Activated naive CD4-positive, alpha-beta T cell treated with Interleukin-2 at 50 U/mL for 16 hours (primary cell): Measurements from ENCODE around the gene KCNMA1.

Experiments used
- DNase-seq: peaks from one replicate; pipeline ENCODE4 v3.0.0-alpha.2; 2020

KCNMA1 gene

DNA sequence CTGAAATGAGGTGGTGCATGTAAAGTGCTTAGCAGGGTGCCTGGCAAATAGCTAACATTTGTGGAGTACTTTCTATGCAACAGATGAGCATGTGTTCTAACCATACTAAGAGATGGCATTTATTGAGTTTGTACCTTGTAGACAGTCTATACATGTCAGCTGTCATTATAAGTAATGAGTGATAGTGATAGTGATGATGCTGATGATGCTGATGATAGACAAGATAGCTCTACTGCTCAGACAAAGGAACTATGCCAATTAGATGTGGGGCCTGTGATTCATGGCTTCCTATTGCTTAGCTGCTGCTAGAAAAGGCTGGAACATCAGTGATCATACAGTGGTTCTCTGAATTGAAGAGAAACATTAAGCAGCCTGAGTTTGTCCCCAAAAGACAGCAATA, 585.8 kb downstream of the KCNMA1 start:
- no peak for DNase-seq

DNA sequence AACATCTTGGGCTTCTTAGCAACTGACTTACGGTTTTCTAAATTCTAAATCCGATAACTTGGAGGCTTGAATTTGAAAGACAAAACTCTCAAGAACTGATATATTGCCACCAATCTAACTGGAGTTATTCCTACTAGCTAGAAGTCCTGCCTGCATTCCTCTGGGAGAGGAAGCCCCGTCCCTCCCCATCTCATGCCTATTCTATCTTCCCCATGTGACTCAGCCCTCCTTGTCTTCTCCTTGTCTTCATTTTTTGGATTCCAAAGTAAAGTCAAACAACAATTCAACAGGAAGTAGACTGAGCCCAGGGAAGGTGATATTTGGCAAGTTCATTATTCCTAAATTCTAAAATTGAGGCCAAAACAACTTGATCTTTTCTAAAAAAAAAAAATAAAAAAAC, 587.7 kb downstream of the KCNMA1 start:
- no peak for DNase-seq

GRCh38 chr10:77049146-77049545, 588.5 kb downstream of the KCNMA1 start:
- no peak for DNase-seq

DNA sequence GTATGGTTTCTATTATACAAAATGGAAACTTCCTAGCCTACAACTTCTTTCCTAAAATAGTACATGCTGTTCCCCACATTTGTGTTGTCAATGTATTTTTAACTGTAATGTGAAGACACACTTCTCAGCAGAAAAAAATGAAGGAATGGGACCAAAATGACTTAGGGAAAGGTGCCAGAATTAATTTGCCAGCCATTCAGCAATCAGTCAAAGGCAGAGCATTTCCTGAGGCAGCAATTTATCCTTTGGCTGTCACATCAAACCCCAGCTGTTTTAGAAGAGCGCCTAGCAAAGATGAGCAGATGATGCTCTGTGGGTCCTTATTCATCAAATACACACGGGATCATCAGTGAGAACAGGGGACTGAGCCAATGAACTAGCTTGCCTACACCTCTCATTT, 592.5 kb downstream of the KCNMA1 start:
- DNase-seq, result no peak

GRCh38 chr10:77043420-77043763, 594.2 kb downstream of the KCNMA1 start:
- DNase-seq, result no peak

GRCh38 chr10:77042706-77043419, 594.7 kb downstream of the KCNMA1 start:
- no peak for DNase-seq

DNA sequence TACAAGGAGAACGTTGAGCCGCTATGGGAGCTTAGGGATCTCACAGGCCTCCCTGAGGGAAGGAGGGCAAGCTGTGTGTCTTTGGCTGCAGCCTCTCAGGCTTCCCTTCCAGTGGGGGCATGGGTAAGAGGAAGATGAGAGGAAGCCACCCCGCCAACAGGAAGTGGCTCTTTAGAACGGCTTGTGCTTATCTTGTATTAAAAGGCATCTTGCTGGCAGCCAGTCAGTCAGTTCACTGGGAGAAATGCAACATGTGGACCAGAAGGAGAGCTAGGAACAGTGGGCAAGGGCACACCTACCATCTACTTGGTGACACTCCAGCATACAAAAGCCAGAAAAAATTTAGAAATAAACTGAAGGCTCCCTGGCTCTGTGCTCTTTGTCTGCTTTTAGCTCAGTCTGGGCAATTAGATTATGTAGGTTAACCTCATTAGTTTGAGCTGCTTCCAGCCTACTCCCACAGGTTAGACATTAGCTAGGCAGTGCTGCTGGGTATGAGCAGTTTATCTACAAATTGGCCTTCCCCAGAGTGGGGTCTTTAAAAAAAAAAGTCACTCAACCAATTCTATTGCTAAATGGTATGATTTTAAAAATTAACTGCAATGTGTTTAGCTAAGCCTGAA, 595.9 kb downstream of the KCNMA1 start:
- DNase-seq, result no peak

- no peak for DNase-seq
Measured at GRCh38 chr10:77038407-77038806, 599.2 kb downstream of the KCNMA1 start.

DNA sequence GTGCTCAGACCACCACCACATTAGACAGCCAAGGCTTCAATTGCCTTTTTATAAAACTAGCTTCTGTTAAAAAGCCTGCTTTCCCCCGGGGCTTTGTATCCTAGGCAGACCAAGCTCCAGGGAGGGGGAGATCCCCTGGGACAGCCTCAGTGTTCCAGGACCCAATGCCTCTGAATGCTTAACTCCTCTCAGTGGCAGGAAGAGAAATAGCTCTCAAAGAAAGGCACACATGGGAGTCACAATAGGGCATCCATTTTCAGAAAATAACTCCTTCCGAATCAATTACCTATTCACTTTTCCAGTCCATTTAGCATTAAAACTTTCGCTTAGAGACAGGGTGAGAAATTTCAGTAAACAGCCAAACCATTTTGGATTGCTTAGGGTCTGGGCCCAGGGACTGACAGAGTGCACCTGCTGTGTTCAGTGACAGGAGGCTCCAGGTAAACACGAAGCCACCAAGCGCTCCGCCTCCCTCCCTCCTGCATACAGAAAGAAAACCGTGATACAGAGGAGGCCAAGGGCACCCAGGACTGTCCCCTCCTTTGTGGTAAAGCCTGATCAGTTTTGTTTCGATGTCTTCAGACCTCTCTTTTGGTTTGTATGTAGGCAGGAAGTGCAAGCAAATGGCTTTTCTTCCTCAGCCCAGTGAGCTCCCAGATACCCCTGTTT, 599.7 kb downstream of the KCNMA1 start:
- no peak for DNase-seq

DNA sequence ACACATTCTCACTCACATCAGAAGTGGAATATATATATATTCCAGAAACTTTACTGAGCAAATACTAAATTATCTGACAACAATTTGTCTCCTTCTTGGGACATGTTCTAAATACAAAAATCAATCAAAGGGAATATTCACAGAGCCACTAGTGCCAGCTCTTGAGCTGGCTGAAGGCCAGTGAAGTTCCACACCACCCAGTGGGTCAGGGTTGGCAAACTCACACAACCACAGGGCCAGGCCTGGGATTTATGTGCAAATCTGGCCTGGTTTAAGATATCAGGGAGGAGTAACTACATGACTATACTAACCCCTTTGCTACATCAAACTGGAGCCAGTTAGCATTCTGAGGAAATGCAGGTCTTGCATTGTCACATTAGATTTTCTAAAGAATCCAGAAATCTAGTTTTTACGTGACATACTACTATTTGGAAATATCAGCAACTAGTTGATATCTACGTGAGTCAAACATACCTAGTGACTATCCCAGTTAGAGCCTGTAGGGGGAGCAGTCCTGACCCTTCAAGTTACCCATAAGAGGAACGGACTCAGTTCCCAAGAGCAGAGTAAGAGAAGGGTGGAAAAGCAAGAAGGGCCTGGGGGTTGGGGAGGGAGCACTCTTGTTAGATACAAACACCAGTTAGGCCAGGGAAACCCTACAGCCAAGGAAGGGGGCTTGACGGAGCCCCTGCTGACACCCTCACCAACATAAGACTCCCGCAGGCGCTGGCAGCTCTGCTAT, 600.4 kb downstream of the KCNMA1 start:
- DNase-seq, result no peak

- no peak for DNase-seq
Measured at GRCh38 chr10:77036276-77036675, 601.3 kb downstream of the KCNMA1 start.

GRCh38 chr10:77034795-77035194, 602.8 kb downstream of the KCNMA1 start:
- DNase-seq, result no peak

DNA sequence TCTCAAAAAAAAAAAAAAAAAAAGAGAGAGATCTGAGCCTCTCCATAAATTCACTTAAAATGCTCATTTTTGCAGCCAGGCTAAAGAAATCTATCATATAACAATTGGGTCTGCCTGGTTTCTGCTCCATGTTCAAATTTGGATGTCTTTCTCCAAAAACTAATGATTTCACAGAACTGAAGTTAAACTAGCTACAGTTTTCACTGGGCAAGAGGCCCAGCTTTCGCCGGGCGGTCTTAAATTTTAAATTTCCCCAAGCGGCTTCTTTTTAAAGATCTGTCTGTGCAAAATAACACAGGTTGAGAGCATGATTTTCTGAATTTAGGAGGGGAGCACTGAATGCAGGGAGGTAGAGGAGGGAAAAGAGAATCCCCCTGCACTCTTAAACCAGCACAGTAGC, 603.4 kb downstream of the KCNMA1 start:
- no peak for DNase-seq

DNA sequence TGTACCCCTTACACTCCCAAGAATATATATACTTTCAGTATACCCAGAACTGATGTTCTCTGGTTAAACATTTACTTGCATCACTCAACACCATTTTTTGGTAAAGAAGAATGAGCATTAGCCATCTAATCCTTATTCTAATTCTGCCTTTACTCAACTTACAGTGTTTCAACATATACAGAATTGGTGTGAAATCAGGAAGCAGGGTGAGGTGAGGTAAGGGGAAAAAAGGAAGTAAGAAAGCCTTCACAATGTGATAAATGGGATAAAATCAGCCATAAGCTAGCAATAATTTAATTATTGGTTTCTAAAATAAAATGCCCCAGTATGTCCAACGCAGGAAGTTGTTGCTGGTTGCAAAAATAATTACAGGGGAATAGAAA, 605.4 kb downstream of the KCNMA1 start:
- DNase-seq, result no peak

- no peak for DNase-seq
Measured at GRCh38 chr10:77031531-77032187, 605.9 kb downstream of the KCNMA1 start.

- DNase-seq, result no peak
Measured at GRCh38 chr10:77030974-77031373, 606.6 kb downstream of the KCNMA1 start.

GRCh38 chr10:77029777-77030717, 607.6 kb downstream of the KCNMA1 start:
- no peak for DNase-seq

DNA sequence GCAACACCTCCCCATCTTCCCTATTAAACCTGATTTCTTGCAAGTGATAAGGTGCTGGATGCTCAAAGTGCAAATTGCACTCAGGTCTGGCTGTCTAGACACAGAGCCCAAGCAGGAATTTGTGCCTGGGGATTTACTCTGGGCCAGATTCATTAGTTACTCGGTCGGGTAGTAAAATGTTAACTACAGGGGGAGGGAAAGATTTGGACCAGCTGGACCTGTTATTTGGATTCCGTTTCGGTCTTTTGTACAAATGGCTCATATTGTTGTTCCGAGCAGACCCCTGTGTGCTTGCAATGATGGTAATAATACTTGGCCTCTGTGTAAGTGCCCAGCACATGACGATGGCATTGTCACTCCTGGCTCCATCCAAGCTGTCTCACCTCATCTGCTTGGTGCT, 609.6 kb downstream of the KCNMA1 start:
- DNase-seq, result no peak

DNA sequence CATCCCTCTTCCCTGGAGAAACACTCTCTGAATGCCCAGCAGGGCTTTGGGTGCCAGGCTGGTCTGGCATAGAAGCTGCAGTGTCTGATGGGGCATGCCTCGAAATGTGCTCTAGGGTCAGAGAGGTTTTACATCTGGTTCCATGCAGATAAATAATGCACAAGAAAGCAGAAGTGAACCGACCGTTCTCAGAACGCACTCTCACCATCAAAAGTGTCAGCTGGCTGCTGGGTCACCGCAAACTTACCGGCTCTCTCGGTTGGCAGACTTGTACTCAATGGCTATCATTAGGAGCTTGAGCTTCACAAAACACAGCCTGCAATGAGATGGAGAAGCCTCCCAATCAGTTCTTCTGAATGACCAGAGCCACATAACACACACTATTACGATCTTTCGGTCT, 610.0 kb downstream of the KCNMA1 start:
- DNase-seq, result no peak

GRCh38 chr10:77027141-77027540, 610.5 kb downstream of the KCNMA1 start:
- no peak for DNase-seq

- no peak for DNase-seq
Measured at GRCh38 chr10:77026148-77026547, 611.5 kb downstream of the KCNMA1 start.

DNA sequence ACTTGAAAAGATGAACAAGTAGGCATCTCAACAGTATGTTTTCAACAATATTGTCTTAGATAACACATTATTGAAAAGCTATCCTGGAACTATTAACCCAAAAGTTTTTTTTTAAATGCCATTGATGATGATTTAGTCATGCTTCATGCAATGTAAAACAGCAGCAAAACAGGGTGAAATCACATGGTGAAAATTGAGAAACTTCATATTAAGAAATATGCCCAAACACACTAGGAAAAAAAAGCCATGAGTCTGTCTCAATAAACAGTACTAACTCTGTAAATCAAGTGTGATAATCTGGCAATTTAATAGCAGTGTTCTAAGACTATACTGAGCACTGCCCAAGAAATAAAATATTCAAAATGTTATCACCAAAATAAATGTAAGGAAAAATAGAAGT, 613.1 kb downstream of the KCNMA1 start:
- no peak for DNase-seq
